Cardiac muscle cell (in vitro differentiated cells and primary cell): ENCODE data around the gene RFX5. TPM values are rescaled to one million over a fixed set of nuclear protein-coding genes. Genes with fewer than 3 reads are reported as not detected.

Experiments
- DNase-seq, 2 donors: peaks; one replicate each; pipeline versions ENCODE4 v3.0.0 to v3.0.0-alpha.2; 2010 to 2017; ENCODE audit warnings: low read depth in 1 of 2, low spot score in 1 of 2
- H3K27ac ChIP-seq: fragments of 200-600 bp; sonication (generic); 2 replicates; pipeline ENCODE4 v1.5.1; 2016
- H3K27me3 ChIP-seq: fragments of 200-600 bp; sonication (generic); 2 replicates; pipeline ENCODE4 v1.6.0; 2016; ENCODE audit warnings: control low read depth
- H3K36me3 ChIP-seq: fragments of 200-600 bp; sonication (generic); 2 replicates; pipeline ENCODE4 v1.5.1; 2016; ENCODE audit warnings: control low read depth
- H3K4me1 ChIP-seq: fragments of 200-600 bp; sonication (generic); 2 replicates; pipeline ENCODE4 v1.8.1; 2017; ENCODE audit warnings: low read depth, mild to moderate bottlenecking, mixed run types
- H3K4me3 ChIP-seq: fragments of 200-600 bp; sonication (generic); 2 replicates; pipeline ENCODE4 v1.5.1; 2016; ENCODE audit warnings: mild to moderate bottlenecking
- H3K9me3 ChIP-seq: fragments of 200-600 bp; sonication (generic); 2 replicates; pipeline ENCODE4 v1.5.1; 2017; ENCODE audit warnings: low read depth, mild to moderate bottlenecking, control low read depth
- polyA plus RNA-seq: library from polyadenylated mRNA; unstranded; fragments of >200 nt; fragmentation: Nextera tagmentation; extraction: Ambion mirVana; gene quantifications from 2 replicates; pipeline ENCODE4 v1.2.1, GENCODE V29; 2016
- total RNA-seq: library from RNA; depleted of rRNA; stranded (reverse); fragments of >200 nt; gene quantifications from 2 replicates; pipeline ENCODE4 v1.2.3, GENCODE V29; 2016
- TF ChIP-seq, protein P1 (sequence below): IDR thresholded peaks from 2 replicates; pipeline ENCODE4 v1.5.1; 2012; ENCODE audit warnings: low read depth, mild to moderate bottlenecking, low read length

The RFX5 gene
- total and polyA plus RNA-seq, 2 experiments from 2014 or later = 52.4 to 87.2 TPM

DNA sequence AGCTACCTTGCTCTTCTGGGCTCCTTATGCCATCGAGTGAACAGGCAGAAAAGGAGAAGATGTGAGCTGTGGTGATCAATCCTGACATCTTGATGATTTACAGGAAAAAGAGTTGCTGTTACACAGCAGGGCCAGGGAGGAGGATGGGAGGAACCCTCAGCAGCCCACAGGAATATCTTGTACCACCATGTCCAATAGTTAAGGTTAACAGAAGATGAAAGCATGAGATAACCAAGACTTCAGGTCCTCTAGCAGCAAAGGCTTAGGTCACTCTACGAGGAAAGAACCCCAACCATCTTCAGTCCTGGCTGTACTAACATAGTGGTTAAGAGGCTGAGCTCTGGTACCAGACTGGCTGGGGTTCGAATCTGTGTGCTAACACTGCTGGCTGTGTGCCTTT is 37.5 kb upstream of the RFX5 start:
- no peaks in the 10 kb centered on the region for H3K4me1 ChIP-seq
- H3K9me3 ChIP-seq = no peaks in the 10 kb centered on the region
- no peak overlapping the region for H3K4me3 ChIP-seq
- TF ChIP-seq, protein P1, sequence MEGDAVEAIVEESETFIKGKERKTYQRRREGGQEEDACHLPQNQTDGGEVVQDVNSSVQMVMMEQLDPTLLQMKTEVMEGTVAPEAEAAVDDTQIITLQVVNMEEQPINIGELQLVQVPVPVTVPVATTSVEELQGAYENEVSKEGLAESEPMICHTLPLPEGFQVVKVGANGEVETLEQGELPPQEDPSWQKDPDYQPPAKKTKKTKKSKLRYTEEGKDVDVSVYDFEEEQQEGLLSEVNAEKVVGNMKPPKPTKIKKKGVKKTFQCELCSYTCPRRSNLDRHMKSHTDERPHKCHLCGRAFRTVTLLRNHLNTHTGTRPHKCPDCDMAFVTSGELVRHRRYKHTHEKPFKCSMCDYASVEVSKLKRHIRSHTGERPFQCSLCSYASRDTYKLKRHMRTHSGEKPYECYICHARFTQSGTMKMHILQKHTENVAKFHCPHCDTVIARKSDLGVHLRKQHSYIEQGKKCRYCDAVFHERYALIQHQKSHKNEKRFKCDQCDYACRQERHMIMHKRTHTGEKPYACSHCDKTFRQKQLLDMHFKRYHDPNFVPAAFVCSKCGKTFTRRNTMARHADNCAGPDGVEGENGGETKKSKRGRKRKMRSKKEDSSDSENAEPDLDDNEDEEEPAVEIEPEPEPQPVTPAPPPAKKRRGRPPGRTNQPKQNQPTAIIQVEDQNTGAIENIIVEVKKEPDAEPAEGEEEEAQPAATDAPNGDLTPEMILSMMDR = no peak
- no peak for DNase-seq
- H3K27me3 ChIP-seq = no peaks in the 10 kb centered on the region
- H3K27ac ChIP-seq = no peak overlapping the region
- no peaks in the 10 kb centered on the region for H3K36me3 ChIP-seq

- Histone ChIP-seq H3K36me3 (no peaks in the 10 kb centered on the region), H3K9me3 (no peaks in the 10 kb centered on the region), H3K4me3 (no peak overlapping the region), H3K27me3 (no peaks in the 10 kb centered on the region), H3K27ac (no peak overlapping the region), H3K4me1 (peaks cover 6% of the 10 kb centered on the region)
- DNase-seq = no peak
- TF ChIP-seq, protein P1 = no peak
Measured at GRCh38 chr1:151377150-151377884, 30.3 kb upstream of the RFX5 start.

GRCh38 chr1:151373196-151373595 is 26.1 kb upstream of the RFX5 start:
- TF ChIP-seq, protein P1 = no peak
- no peak for DNase-seq

GRCh38 chr1:151372058-151372934 is 25.2 kb upstream of the RFX5 start, which contains the start of gene SELENBP1:
Gene SELENBP1 (minus strand): TSS chr1:151372705. CDS start chr1:151372641, 64 bp downstream.
- Histone ChIP-seq H3K36me3 (no peaks in the 10 kb centered on the region), H3K4me3 (peak within 1 kb of the TSS; percentile 38), H3K27me3 (no peaks in the 10 kb centered on the region), H3K4me1 (peaks cover 19% of the 10 kb centered on the region), H3K9me3 (no peaks in the 10 kb centered on the region), H3K27ac (peak within 1 kb of the TSS; percentile 68)
- DNase-seq = peak; percentile 76 to 92
- TF ChIP-seq, protein P1 = no peak

More at GRCh38 chr1:151373196-151373595, 26.1 kb upstream of the RFX5 start:
- Histone ChIP-seq H3K27me3 (no peaks in the 10 kb centered on the region), H3K4me3 (no peak overlapping the region), H3K36me3 (no peaks in the 10 kb centered on the region), H3K27ac (no peak overlapping the region), H3K9me3 (no peaks in the 10 kb centered on the region), H3K4me1 (peaks cover 19% of the 10 kb centered on the region)

- Histone ChIP-seq H3K4me1 (peaks cover 19% of the 10 kb centered on the region), H3K9me3 (no peaks in the 10 kb centered on the region), H3K27me3 (no peaks in the 10 kb centered on the region), H3K36me3 (no peaks in the 10 kb centered on the region), H3K27ac (peak overlapping the region; percentile 68), H3K4me3 (peak overlapping the region; percentile 38)
- TF ChIP-seq, protein P1 = no peak
- peak; percentile 37 to 84 for DNase-seq
Measured at GRCh38 chr1:151371370-151372057, 24.5 kb upstream of the RFX5 start.
